Liver (tissue), 9 donors: Measurements from ENCODE around the gene GTF2H1. TPM values are rescaled to one million over a fixed set of nuclear protein-coding genes. Genes with fewer than 3 reads are reported as not detected.

Experiments
- DNase-seq: peaks from one replicate; pipeline ENCODE4 v3.0.0-alpha.2; 2017; ENCODE audit warnings: low spot score
- H3K27ac ChIP-seq, 2 donors: one replicate each; pipeline ENCODE4 v1.7.0; 2013; ENCODE audit warnings: inconsistent platforms in 2 of 2, low read length in 2 of 2, control low read depth in 1 of 2, low read depth in 1 of 2, mild to moderate bottlenecking in 1 of 2
- H3K27me3 ChIP-seq, 4 donors: one replicate each; pipeline versions ENCODE4 v1.6.1 to v1.7.0; 2013; ENCODE audit warnings: low read length in 3 of 4, inconsistent platforms in 1 of 4, mild to moderate bottlenecking in 1 of 4, moderate library complexity in 1 of 4; ENCODE audit not compliant: control insufficient read depth in 4 of 4, insufficient read depth in 4 of 4
- H3K36me3 ChIP-seq, 4 donors: one replicate each; pipeline versions ENCODE4 v1.6.1 to v1.7.0; 2013; ENCODE audit warnings: low read length in 3 of 4, mild to moderate bottlenecking in 3 of 4, low read depth in 1 of 4, moderate library complexity in 1 of 4; ENCODE audit not compliant: control insufficient read depth in 4 of 4, insufficient read depth in 3 of 4
- H3K4me1 ChIP-seq, 4 donors: one replicate each; pipeline versions ENCODE4 v1.6.1 to v1.7.0; 2013; ENCODE audit warnings: low read length in 3 of 4, mild to moderate bottlenecking in 3 of 4, moderate library complexity in 1 of 4; ENCODE audit not compliant: control insufficient read depth in 4 of 4, insufficient read depth in 4 of 4
- H3K4me3 ChIP-seq, 3 donors: one replicate each; pipeline versions ENCODE4 v1.6.1 to v1.7.0; 2013; ENCODE audit warnings: low read length in 3 of 3, control low read depth in 1 of 3, low read depth in 1 of 3, mild to moderate bottlenecking in 1 of 3
- H3K9ac ChIP-seq, 2 donors: one replicate each; pipeline ENCODE4 v1.7.0; 2013; ENCODE audit warnings: low read length in 2 of 2, mild to moderate bottlenecking in 2 of 2, moderate library complexity in 2 of 2, control low read depth in 1 of 2, low read depth in 1 of 2
- H3K9me3 ChIP-seq, 4 donors: one replicate each; pipeline versions ENCODE4 v1.6.1 to v1.7.0; 2013; ENCODE audit warnings: low read length in 3 of 4; ENCODE audit not compliant: control insufficient read depth in 4 of 4
- EGR1 ChIP-seq, 2 donors: IDR thresholded peaks; 2 replicates each; pipeline ENCODE4 v1.6.1; 2016 to 2018; ENCODE audit warnings: antibody characterized with exemption in 2 of 2, low read depth in 2 of 2
- FOXA1 ChIP-seq: IDR thresholded peaks from 2 replicates; pipeline ENCODE4 v1.6.1; 2016; ENCODE audit warnings: antibody characterized with exemption
- FOXA2 ChIP-seq: IDR thresholded peaks from 2 replicates; pipeline ENCODE4 v1.6.1; 2016; ENCODE audit warnings: antibody characterized with exemption
- GABPA ChIP-seq, 2 donors: IDR thresholded peaks in 1 of 2; conservative IDR thresholded peaks in 1 of 2; 2 replicates each; pipeline ENCODE4 v1.6.1; 2016; ENCODE audit warnings: antibody characterized with exemption in 2 of 2, mild to moderate bottlenecking in 1 of 2, moderate library complexity in 1 of 2
- HNF4A ChIP-seq, 2 donors: conservative IDR thresholded peaks; 2 replicates each; pipeline ENCODE4 v1.6.1; 2016; ENCODE audit warnings: antibody characterized with exemption in 2 of 2, mild to moderate bottlenecking in 2 of 2
- HNF4G ChIP-seq: IDR thresholded peaks from 2 replicates; pipeline ENCODE4 v1.6.1; 2016; ENCODE audit warnings: antibody characterized with exemption
- JUND ChIP-seq, 2 donors: IDR thresholded peaks; 2 replicates each; pipeline ENCODE4 v1.6.1; 2016; ENCODE audit warnings: antibody characterized with exemption in 2 of 2
- NR2F2 ChIP-seq: IDR thresholded peaks from 2 replicates; pipeline ENCODE4 v1.6.1; 2016; ENCODE audit warnings: antibody characterized with exemption
- RAD21 ChIP-seq, 2 donors: IDR thresholded peaks; 2 replicates each; pipeline ENCODE4 v1.6.1; 2016; ENCODE audit warnings: antibody characterized with exemption in 2 of 2, mild to moderate bottlenecking in 2 of 2
- RXRA ChIP-seq, 2 donors: IDR thresholded peaks; 2 replicates each; pipeline ENCODE4 v1.6.1; 2017 to 2018; ENCODE audit warnings: antibody characterized with exemption in 2 of 2, mild to moderate bottlenecking in 1 of 2
- SP1 ChIP-seq: IDR thresholded peaks from 2 replicates; pipeline ENCODE4 v1.6.1; 2018; ENCODE audit warnings: antibody characterized with exemption, mild to moderate bottlenecking
- TAF1 ChIP-seq: conservative IDR thresholded peaks from 2 replicates; pipeline ENCODE4 v1.6.1; 2016; ENCODE audit warnings: antibody characterized with exemption, mild to moderate bottlenecking
- YY1 ChIP-seq: IDR thresholded peaks from 2 replicates; pipeline ENCODE4 v1.6.1; 2016; ENCODE audit warnings: antibody characterized with exemption, mild to moderate bottlenecking
- polyA plus RNA-seq, 2 donors: library from polyadenylated mRNA; stranded (reverse) in 1 of 2; unstranded in 1 of 2; fragments of 200-250 nt in 1 of 2; fragments of >200 nt in 1 of 2; fragmentation: Nextera tagmentation in 1 of 2; extraction: Ambion mirVana in 1 of 2; gene quantifications; one replicate each; pipeline versions ENCODE4 v1.2.1 to v1.2.3, GENCODE V29; 2013 to 2015
- total RNA-seq, 2 donors: library from RNA; depleted of rRNA; stranded (reverse); fragments of >200 nt; gene quantifications; one replicate each; pipeline ENCODE4 v1.2.3, GENCODE V29; 2014
- TF ChIP-seq, protein P1 (sequence below): fragments of 150-350 bp; IDR thresholded peaks from 2 replicates; pipeline ENCODE4 v1.5.1; 2017; ENCODE audit warnings: improper control_type of control experiment, low read depth, low read length; ENCODE audit not compliant: missing input control
- TF ChIP-seq, protein P2 (sequence below): IDR thresholded peaks from 2 replicates; pipeline ENCODE4 v1.6.1; 2016; ENCODE audit warnings: antibody characterized with exemption
- TF ChIP-seq, protein P3 (sequence below): IDR thresholded peaks from 2 replicates; pipeline ENCODE4 v1.6.1; 2016; ENCODE audit warnings: antibody characterized with exemption
- TF ChIP-seq, protein P4 (sequence below): IDR thresholded peaks from 2 replicates; pipeline ENCODE4 v1.6.1; 2016; ENCODE audit warnings: antibody characterized with exemption
- TF ChIP-seq, protein P5 (sequence below): IDR thresholded peaks from 2 replicates; pipeline ENCODE4 v1.6.1; 2016; ENCODE audit warnings: antibody characterized with exemption, mild to moderate bottlenecking
- donor health status: healthy.
- donor health status: healthy.
- donor health status: healthy.
- donor health status: healthy.
- donor health status: healthy.

Gene GTF2H1
- total and polyA plus RNA-seq, 4 donors: 11.9 to 37.7 (median 18.7) TPM

DNA sequence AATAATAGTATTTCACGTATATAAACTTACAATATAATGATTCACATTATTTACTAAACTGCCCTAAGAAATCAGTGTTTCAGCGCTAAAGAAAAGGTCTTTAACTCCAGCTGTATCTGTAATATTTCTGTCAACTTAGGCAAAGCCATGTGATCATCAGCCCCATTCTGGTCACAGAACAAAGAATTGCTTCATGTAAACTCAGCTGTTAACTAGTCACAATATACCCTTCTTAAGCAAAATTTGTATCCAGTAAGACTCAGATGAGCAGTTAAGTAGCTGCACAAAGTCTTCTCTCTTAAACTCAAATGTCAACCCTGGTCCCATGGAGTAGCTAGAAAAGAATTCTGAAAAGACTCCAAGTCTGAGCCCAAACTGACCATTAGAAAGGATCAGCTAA, 27.1 kb upstream of the GTF2H1 start (continued):
- TF ChIP-seq, protein P1, sequence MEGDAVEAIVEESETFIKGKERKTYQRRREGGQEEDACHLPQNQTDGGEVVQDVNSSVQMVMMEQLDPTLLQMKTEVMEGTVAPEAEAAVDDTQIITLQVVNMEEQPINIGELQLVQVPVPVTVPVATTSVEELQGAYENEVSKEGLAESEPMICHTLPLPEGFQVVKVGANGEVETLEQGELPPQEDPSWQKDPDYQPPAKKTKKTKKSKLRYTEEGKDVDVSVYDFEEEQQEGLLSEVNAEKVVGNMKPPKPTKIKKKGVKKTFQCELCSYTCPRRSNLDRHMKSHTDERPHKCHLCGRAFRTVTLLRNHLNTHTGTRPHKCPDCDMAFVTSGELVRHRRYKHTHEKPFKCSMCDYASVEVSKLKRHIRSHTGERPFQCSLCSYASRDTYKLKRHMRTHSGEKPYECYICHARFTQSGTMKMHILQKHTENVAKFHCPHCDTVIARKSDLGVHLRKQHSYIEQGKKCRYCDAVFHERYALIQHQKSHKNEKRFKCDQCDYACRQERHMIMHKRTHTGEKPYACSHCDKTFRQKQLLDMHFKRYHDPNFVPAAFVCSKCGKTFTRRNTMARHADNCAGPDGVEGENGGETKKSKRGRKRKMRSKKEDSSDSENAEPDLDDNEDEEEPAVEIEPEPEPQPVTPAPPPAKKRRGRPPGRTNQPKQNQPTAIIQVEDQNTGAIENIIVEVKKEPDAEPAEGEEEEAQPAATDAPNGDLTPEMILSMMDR: no peak
- no peak for TF ChIP-seq YY1
- TF ChIP-seq RXRA (IDR thresholded peaks at IDR 0.05): no peak
- no peak for TF ChIP-seq FOXA1
- no peak for TF ChIP-seq SP1
- TF ChIP-seq HNF4G: no peak
- TF ChIP-seq FOXA2: no peak
- no peak for TF ChIP-seq NR2F2

DNA sequence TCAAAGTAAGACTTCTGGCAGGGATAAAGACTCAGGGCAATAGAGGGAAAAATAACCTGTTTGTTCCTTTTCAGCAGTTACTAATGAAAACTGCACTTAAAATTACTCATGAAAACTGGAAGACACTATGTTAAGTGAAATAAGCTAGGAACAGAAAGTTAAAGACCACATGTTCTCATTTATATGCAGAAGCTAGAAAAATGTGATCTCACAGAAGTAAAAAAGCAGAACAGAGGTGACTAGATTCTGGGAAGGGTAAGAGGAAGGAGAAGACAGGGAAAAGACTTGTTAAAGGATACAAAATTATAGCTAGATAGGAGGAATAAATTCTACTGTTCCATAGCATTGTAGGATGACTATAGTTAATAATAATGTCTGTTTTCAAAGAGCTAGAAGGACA, 22.6 kb upstream of the GTF2H1 start:
- no peak for TF ChIP-seq FOXA1
- no peak for TF ChIP-seq HNF4G
- TF ChIP-seq EGR1 (IDR thresholded peaks at IDR 0.05; ENCODE audit: low read depth in 2 of 2): no peak
- TF ChIP-seq, protein P1: no peak
- no peak for TF ChIP-seq HNF4A (conservative IDR thresholded peaks at IDR 0.05)
- TF ChIP-seq RXRA (IDR thresholded peaks at IDR 0.05): no peak
- no peak for TF ChIP-seq NR2F2
- no peak for TF ChIP-seq RAD21 (IDR thresholded peaks at IDR 0.05)
- TF ChIP-seq, protein P2, sequence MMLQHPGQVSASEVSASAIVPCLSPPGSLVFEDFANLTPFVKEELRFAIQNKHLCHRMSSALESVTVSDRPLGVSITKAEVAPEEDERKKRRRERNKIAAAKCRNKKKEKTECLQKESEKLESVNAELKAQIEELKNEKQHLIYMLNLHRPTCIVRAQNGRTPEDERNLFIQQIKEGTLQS: no peak
- TF ChIP-seq TAF1: no peak
- TF ChIP-seq, protein P3, sequence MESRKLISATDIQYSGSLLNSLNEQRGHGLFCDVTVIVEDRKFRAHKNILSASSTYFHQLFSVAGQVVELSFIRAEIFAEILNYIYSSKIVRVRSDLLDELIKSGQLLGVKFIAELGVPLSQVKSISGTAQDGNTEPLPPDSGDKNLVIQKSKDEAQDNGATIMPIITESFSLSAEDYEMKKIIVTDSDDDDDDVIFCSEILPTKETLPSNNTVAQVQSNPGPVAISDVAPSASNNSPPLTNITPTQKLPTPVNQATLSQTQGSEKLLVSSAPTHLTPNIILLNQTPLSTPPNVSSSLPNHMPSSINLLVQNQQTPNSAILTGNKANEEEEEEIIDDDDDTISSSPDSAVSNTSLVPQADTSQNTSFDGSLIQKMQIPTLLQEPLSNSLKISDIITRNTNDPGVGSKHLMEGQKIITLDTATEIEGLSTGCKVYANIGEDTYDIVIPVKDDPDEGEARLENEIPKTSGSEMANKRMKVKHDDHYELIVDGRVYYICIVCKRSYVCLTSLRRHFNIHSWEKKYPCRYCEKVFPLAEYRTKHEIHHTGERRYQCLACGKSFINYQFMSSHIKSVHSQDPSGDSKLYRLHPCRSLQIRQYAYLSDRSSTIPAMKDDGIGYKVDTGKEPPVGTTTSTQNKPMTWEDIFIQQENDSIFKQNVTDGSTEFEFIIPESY: no peak
- TF ChIP-seq GABPA (IDR thresholded peaks at IDR 0.05 in 1 of 2, conservative IDR thresholded peaks at IDR 0.05 in 1 of 2): no peak
- TF ChIP-seq YY1: no peak
- no peak for TF ChIP-seq JUND (IDR thresholded peaks at IDR 0.05)
- TF ChIP-seq FOXA2: no peak
- TF ChIP-seq, protein P4, sequence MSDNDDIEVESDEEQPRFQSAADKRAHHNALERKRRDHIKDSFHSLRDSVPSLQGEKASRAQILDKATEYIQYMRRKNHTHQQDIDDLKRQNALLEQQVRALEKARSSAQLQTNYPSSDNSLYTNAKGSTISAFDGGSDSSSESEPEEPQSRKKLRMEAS: no peak
- TF ChIP-seq, protein P5, sequence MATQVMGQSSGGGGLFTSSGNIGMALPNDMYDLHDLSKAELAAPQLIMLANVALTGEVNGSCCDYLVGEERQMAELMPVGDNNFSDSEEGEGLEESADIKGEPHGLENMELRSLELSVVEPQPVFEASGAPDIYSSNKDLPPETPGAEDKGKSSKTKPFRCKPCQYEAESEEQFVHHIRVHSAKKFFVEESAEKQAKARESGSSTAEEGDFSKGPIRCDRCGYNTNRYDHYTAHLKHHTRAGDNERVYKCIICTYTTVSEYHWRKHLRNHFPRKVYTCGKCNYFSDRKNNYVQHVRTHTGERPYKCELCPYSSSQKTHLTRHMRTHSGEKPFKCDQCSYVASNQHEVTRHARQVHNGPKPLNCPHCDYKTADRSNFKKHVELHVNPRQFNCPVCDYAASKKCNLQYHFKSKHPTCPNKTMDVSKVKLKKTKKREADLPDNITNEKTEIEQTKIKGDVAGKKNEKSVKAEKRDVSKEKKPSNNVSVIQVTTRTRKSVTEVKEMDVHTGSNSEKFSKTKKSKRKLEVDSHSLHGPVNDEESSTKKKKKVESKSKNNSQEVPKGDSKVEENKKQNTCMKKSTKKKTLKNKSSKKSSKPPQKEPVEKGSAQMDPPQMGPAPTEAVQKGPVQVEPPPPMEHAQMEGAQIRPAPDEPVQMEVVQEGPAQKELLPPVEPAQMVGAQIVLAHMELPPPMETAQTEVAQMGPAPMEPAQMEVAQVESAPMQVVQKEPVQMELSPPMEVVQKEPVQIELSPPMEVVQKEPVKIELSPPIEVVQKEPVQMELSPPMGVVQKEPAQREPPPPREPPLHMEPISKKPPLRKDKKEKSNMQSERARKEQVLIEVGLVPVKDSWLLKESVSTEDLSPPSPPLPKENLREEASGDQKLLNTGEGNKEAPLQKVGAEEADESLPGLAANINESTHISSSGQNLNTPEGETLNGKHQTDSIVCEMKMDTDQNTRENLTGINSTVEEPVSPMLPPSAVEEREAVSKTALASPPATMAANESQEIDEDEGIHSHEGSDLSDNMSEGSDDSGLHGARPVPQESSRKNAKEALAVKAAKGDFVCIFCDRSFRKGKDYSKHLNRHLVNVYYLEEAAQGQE: no peak
- H3K9me3 ChIP-seq: no peaks in the 10 kb centered on the region
- no peak overlapping the region for H3K9ac ChIP-seq
- no peaks in the 10 kb centered on the region for H3K27me3 ChIP-seq
- peaks cover 16 to 59% (median 57%) of the 10 kb centered on the region in 4 donors for H3K36me3 ChIP-seq
- no peak for DNase-seq
- H3K4me1 ChIP-seq: peaks cover 0 to 5% (median 0%) of the 10 kb centered on the region in 4 donors
- H3K27ac ChIP-seq: no peak overlapping the region
- no peak overlapping the region for H3K4me3 ChIP-seq
